ENCODE data around the gene NRIP1. TPM values are rescaled to one million over a fixed set of nuclear protein-coding genes. Genes with fewer than 3 reads are reported as not detected.

Gene NRIP1
- total and polyA plus RNA-seq, 2 of the 8 experiments (the other 6 are each of a cell fraction or from before 2014, with no cell fraction given) = 1.5 to 9.3 TPM

DNA sequence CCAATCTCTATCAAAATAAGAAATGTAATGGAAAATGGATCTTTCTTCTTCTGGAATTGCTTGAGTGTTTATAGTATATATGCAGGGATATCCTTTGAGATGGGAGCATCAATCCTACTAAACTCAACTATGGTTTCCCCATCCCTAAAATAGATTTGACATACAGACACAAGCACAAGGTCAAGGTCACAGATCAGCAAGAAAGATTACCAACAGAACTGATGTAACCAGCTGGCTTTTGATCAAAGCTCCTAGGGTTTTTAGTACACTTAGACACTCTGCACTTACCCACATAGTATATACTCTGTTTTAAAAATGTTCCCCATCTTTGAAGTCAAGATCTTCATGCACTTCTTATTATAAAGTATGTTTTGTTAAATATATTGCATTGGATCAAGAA is 85.5 kb downstream of the NRIP1 start:
- H2BK120ac ChIP-seq (replicated peaks; ENCODE audit: low read depth, low read length) = no peak overlapping the region
- H4K91ac ChIP-seq (replicated peaks; ENCODE audit: insufficient read length, low read length) = no peak overlapping the region
- no peak overlapping the region for H2BK12ac ChIP-seq (ENCODE audit: low read depth, low read length)
- H3K4me1 ChIP-seq (replicated peaks in 1 of 4; ENCODE audit: control insufficient read depth in 3 of 4, insufficient read depth in 4 of 4, low read length in 3 of 4) = no peaks in the 10 kb centered on the region
- no peak for DNase-seq (ENCODE audit: low read depth in 1 of 2, low spot score in 2 of 2)
- H2AFZ ChIP-seq (ENCODE audit: low read length) = no peak overlapping the region
- H2BK20ac ChIP-seq (ENCODE audit: low read length) = no peak overlapping the region
- H2AK5ac ChIP-seq (ENCODE audit: low read depth, low read length) = no peak overlapping the region
- no peak overlapping the region for H3K4me3 ChIP-seq (ENCODE audit: extremely low read depth in 1 of 4, insufficient read depth in 2 of 4, low read depth in 3 of 4, low read length in 4 of 4)
- H4K5ac ChIP-seq (ENCODE audit: insufficient read length, low read depth, low read length) = no peak overlapping the region
- POLR2A ChIA-PET (ENCODE audit: partially characterized antibody) = no interaction called here
- H3K79me1 ChIP-seq (ENCODE audit: low read depth, low read length) = no peaks in the 10 kb centered on the region
- FAIRE-seq = no peak
- H3K14ac ChIP-seq (ENCODE audit: insufficient read length) = no peak overlapping the region
- H3K36me3 ChIP-seq (ENCODE audit: control insufficient read depth in 2 of 4, insufficient read depth in 4 of 4, low read length in 3 of 4) = no peaks in the 10 kb centered on the region; a peak in 1 of 8 replicates
- H2BK15ac ChIP-seq (ENCODE audit: low read length) = no peak overlapping the region
- CTCF ChIA-PET (ENCODE audit: partially characterized antibody) = no interaction called here
- H4K20me1 ChIP-seq (replicated peaks in 1 of 2; ENCODE audit: control insufficient read depth in 1 of 2, insufficient read depth in 2 of 2, low read length in 2 of 2) = peaks cover 0 to 1% of the 10 kb centered on the region in 2 experiments
- no peak overlapping the region for H3K23ac ChIP-seq (ENCODE audit: insufficient read length)
- H3K27ac ChIP-seq (ENCODE audit: low read depth, low read length) = no peak overlapping the region
- no peak overlapping the region for H2BK5ac ChIP-seq (ENCODE audit: low read depth, low read length)
- H3K56ac ChIP-seq (replicated peaks; ENCODE audit: insufficient read length, low read depth, low read length) = no peak overlapping the region
- no peaks in the 10 kb centered on the region for H3K27me3 ChIP-seq (replicated peaks in 1 of 4; ENCODE audit: control insufficient read depth in 3 of 4, extremely low read depth in 1 of 4, insufficient read depth in 3 of 4, low read length in 3 of 4)
- H3K4me2 ChIP-seq (ENCODE audit: insufficient read depth in 1 of 2, low read depth in 2 of 2, low read length in 2 of 2) = no peak overlapping the region
- no peak overlapping the region for H3K18ac ChIP-seq (ENCODE audit: extremely low read depth, low read length)
- H3K9me3 ChIP-seq (ENCODE audit: insufficient read depth in 2 of 2, low read depth in 1 of 2, low read length in 1 of 2) = no peaks in the 10 kb centered on the region; a peak in 1 of 4 replicates
- no peak overlapping the region for H3K4ac ChIP-seq (replicated peaks; ENCODE audit: insufficient read length, low read depth, low read length)
- no peaks in the 10 kb centered on the region for H3K79me2 ChIP-seq (ENCODE audit: control insufficient read depth in 1 of 2, insufficient read depth in 2 of 2, low read length in 2 of 2)
- no peak overlapping the region for H4K8ac ChIP-seq (ENCODE audit: extremely low read depth, insufficient read depth, low read length)
- H3K9ac ChIP-seq (replicated peaks in 1 of 4; ENCODE audit: extremely low read depth in 1 of 4, low read depth in 3 of 4, low read length in 3 of 4) = no peak overlapping the region
- H3K23me2 ChIP-seq (ENCODE audit: low read depth, low read length) = no peaks in the 10 kb centered on the region
- TF ChIP-seq ASH2L (IDR thresholded peaks at IDR 0.05; ENCODE audit: low read length) (no peak), TAF1 (IDR thresholded peaks at IDR 0.05; ENCODE audit: low read depth, low read length) (no peak), BRCA1 (IDR thresholded peaks at IDR 0.05; ENCODE audit: low read depth, low read length) (no peak), SP1 (IDR thresholded peaks at IDR 0.05; ENCODE audit: low read depth, low read length) (no peak), JUND (IDR thresholded peaks at IDR 0.05; ENCODE audit: low read length) (no peak), ZNF274 (IDR thresholded peaks at IDR 0.05; ENCODE audit: borderline replicate concordance, extremely low read depth, low read length) (no peak), YY1 (IDR thresholded peaks at IDR 0.05; ENCODE audit: low read depth, low read length) (no peak), EZH2 (IDR thresholded peaks at IDR 0.05; ENCODE audit: low read depth, low read length, severe bottlenecking) (no peak), SAP30 (IDR thresholded peaks at IDR 0.05; ENCODE audit: insufficient read depth, insufficient replicate concordance, low read length) (no peak), SIX5 (IDR thresholded peaks at IDR 0.05; ENCODE audit: low read depth, low read length) (no peak), RFX5 (IDR thresholded peaks at IDR 0.05; ENCODE audit: borderline replicate concordance, low read depth, low read length) (no peak), RXRA (IDR thresholded peaks at IDR 0.05; ENCODE audit: insufficient read depth, low read depth, low read length) (no peak), TAF7 (optimal IDR thresholded peaks at IDR 0.05; ENCODE audit: borderline replicate concordance, low read depth, low read length) (no peak)
- TF ChIP-seq, protein P1, sequence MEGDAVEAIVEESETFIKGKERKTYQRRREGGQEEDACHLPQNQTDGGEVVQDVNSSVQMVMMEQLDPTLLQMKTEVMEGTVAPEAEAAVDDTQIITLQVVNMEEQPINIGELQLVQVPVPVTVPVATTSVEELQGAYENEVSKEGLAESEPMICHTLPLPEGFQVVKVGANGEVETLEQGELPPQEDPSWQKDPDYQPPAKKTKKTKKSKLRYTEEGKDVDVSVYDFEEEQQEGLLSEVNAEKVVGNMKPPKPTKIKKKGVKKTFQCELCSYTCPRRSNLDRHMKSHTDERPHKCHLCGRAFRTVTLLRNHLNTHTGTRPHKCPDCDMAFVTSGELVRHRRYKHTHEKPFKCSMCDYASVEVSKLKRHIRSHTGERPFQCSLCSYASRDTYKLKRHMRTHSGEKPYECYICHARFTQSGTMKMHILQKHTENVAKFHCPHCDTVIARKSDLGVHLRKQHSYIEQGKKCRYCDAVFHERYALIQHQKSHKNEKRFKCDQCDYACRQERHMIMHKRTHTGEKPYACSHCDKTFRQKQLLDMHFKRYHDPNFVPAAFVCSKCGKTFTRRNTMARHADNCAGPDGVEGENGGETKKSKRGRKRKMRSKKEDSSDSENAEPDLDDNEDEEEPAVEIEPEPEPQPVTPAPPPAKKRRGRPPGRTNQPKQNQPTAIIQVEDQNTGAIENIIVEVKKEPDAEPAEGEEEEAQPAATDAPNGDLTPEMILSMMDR (IDR thresholded peaks at IDR 0.05; ENCODE audit: control extremely low read depth in 1 of 3, insufficient read depth in 1 of 3, low read depth in 1 of 3, low read length in 3 of 3) = no peak
